NB4 (cell line): Measurements from ENCODE around the gene NOS2.

Source experiments
- POLR2A ChIP-seq: IDR thresholded peaks from 2 replicates; pipeline ENCODE4 v1.6.1; 2011; ENCODE audit warnings: mild to moderate bottlenecking; ENCODE audit not compliant: insufficient read length; ENCODE audit errors: extremely low read depth
- TF ChIP-seq, protein P1 (sequence below): IDR thresholded peaks from one replicate; pipeline ENCODE4 v1.5.1; 2012; ENCODE audit warnings: low read depth, low read length

DNA sequence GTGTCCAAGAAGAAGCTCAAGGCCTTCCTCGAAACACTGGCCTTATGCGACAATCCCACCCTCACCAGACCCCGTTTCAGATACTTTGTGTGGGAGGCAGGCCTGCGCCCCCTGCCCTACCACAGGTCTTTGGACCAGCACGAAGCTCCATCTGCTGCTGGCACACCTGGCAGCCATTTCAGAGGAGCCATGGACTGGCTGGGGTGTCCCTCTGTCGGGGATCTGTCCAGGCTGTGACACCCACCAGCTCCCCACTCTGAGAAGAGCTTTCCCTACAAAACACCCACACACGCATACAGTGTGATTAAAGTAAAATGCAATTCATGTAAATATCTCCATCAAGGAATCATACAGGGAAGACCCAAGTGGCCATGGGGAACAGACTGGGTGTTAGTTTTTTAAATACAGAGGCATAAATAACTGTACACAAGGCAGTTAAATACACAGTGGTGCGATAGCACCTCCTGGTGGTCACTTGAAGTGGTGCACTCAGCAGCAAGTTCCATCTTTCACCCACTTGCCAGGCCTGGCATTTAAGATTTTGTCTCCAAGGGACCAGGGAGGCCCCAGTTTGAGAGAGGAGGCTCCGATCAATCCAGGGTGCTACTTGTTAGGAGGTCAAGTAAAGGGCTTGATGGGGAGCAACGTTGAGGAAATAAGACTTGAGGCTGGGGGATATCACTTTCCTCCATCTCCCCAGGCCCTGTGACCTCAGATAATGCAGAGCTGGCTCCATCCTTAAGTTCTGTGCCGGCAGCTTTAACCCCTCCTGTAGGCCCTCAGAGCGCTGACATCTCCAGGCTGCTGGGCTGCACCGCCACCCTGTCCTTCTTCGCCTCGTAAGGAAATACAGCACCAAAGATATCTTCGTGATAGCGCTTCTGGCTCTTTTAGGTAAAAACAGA lies 43.6 kb downstream of the NOS2 start:
- TF ChIP-seq POLR2A = no peak
- TF ChIP-seq, protein P1, sequence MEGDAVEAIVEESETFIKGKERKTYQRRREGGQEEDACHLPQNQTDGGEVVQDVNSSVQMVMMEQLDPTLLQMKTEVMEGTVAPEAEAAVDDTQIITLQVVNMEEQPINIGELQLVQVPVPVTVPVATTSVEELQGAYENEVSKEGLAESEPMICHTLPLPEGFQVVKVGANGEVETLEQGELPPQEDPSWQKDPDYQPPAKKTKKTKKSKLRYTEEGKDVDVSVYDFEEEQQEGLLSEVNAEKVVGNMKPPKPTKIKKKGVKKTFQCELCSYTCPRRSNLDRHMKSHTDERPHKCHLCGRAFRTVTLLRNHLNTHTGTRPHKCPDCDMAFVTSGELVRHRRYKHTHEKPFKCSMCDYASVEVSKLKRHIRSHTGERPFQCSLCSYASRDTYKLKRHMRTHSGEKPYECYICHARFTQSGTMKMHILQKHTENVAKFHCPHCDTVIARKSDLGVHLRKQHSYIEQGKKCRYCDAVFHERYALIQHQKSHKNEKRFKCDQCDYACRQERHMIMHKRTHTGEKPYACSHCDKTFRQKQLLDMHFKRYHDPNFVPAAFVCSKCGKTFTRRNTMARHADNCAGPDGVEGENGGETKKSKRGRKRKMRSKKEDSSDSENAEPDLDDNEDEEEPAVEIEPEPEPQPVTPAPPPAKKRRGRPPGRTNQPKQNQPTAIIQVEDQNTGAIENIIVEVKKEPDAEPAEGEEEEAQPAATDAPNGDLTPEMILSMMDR = peak; percentile 82
